Neutrophil (primary cell): Measurements from ENCODE around the gene FRMD5.

Source experiments
- H3K27ac ChIP-seq: fragments of 200-600 bp; sonication (generic); 2 replicates; pipeline ENCODE4 v1.5.1; 2016; ENCODE audit warnings: mild to moderate bottlenecking, moderate library complexity
- H3K27me3 ChIP-seq: fragments of 200-600 bp; sonication (generic); 2 replicates; pipeline ENCODE4 v1.6.0; 2016; ENCODE audit warnings: mild to moderate bottlenecking
- H3K36me3 ChIP-seq: fragments of 200-600 bp; sonication (generic); 2 replicates; pipeline ENCODE4 v1.5.1; 2017
- H3K4me1 ChIP-seq, 2 experiments: fragments of 200-600 bp in 1 of 2; sonication (generic) in 1 of 2; 1 replicate in 1 of 2; 2 replicates in 1 of 2; pipeline versions ENCODE4 v1.5.1 to v1.6.1; 2013 to 2016; ENCODE audit warnings: low read depth in 1 of 2, low read length in 1 of 2, mild to moderate bottlenecking in 1 of 2, moderate library complexity in 1 of 2; ENCODE audit not compliant: control insufficient read depth in 1 of 2, insufficient read depth in 1 of 2
- H3K4me3 ChIP-seq, 2 experiments: fragments of 200-600 bp in 1 of 2; sonication (generic) in 1 of 2; 1 replicate in 1 of 2; 2 replicates in 1 of 2; pipeline ENCODE4 v1.5.1; 2013 to 2016; ENCODE audit warnings: low read depth in 1 of 2, low read length in 1 of 2, mild to moderate bottlenecking in 1 of 2, moderate library complexity in 1 of 2
- H3K9me3 ChIP-seq: fragments of 200-600 bp; sonication (generic); 2 replicates; pipeline ENCODE4 v1.5.1; 2016
- TF ChIP-seq, protein P1 (sequence below): fragments of 200-600 bp; sonication (generic); IDR thresholded peaks from 2 replicates; pipeline ENCODE4 v1.5.1; 2016; ENCODE audit warnings: antibody characterized with exemption

The FRMD5 gene

DNA sequence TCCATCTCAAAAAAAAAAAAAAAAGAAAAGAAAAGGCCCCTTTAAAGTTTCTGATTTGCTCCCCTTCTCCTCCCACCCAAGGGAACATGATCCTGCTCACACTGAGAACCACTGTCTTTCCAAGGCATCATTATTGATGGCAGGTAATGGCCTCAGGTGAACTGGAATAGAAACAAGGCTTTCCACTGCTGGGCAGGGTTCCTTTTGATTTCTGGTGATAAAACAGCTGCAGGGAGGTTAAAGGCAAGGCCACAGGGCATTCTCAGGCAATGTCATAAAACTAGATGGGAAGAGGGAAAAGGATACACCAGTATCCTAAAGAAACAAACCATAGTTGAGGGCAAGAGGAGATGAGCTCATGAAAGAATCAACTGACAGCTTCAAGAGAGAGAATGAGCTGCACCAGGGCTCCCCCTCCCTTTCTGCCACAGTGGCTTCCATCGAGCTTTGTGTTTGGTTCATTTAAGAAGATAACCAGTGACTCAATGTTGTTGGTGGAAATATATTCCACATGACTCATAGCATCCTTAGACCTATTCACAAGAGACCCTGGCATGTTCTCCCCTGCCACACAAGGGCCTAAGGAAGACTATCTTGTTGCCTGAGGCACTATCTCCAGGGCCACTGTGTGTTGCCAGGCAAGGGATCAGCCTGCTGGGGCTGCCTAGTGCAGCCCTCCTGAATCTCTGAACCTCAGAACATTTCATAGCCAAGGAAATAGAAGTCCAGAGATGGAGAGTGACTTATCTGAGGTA is 281.9 kb downstream of the FRMD5 start:
- TF ChIP-seq, protein P1, sequence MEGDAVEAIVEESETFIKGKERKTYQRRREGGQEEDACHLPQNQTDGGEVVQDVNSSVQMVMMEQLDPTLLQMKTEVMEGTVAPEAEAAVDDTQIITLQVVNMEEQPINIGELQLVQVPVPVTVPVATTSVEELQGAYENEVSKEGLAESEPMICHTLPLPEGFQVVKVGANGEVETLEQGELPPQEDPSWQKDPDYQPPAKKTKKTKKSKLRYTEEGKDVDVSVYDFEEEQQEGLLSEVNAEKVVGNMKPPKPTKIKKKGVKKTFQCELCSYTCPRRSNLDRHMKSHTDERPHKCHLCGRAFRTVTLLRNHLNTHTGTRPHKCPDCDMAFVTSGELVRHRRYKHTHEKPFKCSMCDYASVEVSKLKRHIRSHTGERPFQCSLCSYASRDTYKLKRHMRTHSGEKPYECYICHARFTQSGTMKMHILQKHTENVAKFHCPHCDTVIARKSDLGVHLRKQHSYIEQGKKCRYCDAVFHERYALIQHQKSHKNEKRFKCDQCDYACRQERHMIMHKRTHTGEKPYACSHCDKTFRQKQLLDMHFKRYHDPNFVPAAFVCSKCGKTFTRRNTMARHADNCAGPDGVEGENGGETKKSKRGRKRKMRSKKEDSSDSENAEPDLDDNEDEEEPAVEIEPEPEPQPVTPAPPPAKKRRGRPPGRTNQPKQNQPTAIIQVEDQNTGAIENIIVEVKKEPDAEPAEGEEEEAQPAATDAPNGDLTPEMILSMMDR: no peak
- H3K9me3 ChIP-seq: no peaks in the 10 kb centered on the region
- no peak overlapping the region for H3K4me3 ChIP-seq
- H3K27me3 ChIP-seq: peaks cover 4% of the 10 kb centered on the region
- no peaks in the 10 kb centered on the region for H3K36me3 ChIP-seq
- H3K27ac ChIP-seq: no peak overlapping the region
- no peaks in the 10 kb centered on the region for H3K4me1 ChIP-seq

DNA sequence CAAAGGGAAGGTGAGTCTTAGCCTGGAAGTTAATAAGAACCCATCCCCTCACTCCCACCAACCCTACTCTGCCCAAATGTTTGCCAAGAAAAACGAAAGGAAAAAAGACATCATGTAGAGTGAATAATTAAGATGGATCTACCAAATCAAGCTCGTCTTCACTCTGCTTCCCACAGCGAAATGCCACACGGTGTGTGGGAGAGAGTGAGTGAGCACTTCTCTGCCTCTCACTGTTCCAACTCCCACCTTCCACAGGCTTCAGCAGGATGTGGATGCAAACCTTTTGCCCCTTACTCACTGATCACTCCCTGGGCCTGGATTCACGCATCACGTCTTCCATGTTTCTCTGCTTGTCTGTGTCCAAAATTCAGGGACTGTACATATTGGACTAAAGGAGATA is 282.9 kb downstream of the FRMD5 start:
- TF ChIP-seq, protein P1: no peak
- Histone ChIP-seq H3K4me1 (no peaks in the 10 kb centered on the region), H3K9me3 (no peaks in the 10 kb centered on the region), H3K4me3 (no peak overlapping the region), H3K27me3 (no peaks in the 10 kb centered on the region), H3K27ac (no peak overlapping the region), H3K36me3 (no peaks in the 10 kb centered on the region)

DNA sequence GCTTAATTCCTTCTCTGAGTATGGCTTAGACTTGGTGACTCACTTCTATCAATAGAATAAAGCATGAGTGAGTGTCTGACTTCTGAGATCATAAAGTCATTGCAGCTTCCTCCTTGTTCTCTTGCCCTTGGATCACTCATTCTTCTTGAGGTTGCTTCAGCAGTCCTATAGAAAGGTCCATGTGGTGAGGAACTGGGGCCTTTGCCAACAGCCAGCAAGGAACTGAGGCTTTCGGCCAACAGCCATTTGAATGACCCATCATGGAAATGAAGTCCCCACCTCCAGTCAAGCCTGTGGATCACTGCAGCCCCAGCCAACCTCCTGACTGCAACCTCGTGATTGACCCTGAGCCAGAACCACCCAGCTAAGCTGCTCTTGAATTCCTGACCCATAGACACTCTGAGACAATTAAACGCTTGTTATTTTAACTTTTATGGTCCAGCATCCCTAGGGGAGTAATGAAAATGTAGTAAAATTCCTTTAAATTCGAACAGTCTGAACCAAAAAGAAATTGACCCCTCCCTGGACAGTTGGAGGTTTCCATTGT is 283.8 kb downstream of the FRMD5 start:
- TF ChIP-seq, protein P1: no peak
- Histone ChIP-seq H3K9me3 (no peaks in the 10 kb centered on the region), H3K4me1 (no peaks in the 10 kb centered on the region), H3K27ac (no peak overlapping the region), H3K27me3 (no peaks in the 10 kb centered on the region), H3K36me3 (no peaks in the 10 kb centered on the region), H3K4me3 (no peak overlapping the region)

DNA sequence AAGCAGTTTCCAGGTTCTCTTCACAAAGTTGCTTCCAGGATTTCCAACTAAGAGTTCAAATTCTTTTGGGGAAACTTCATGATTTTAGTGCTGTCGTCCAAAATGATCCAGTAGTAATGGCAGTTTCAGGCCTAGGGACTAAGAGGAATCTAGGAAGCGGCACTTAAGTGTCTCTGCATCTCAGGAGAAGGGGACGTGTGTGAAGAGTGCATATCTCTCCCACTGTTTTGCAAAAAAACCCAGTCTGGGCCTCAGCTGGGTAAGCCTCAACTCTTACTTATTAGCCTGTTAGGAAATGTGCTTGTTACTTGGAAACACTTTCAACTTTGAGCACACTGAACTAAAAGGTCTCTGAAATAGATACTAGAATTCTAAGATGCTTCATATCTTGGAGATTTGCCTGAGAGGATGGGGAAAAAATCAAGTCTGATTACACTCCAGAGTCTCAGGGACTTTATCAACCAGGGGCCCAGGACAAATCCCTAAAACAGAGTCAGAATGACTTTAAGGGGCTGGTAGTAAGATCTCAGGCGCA is 286.5 kb downstream of the FRMD5 start:
- Histone ChIP-seq H3K9me3 (no peaks in the 10 kb centered on the region), H3K36me3 (no peaks in the 10 kb centered on the region), H3K4me1 (no peaks in the 10 kb centered on the region), H3K27ac (no peak overlapping the region), H3K4me3 (no peak overlapping the region), H3K27me3 (no peaks in the 10 kb centered on the region)
- TF ChIP-seq, protein P1: no peak

DNA sequence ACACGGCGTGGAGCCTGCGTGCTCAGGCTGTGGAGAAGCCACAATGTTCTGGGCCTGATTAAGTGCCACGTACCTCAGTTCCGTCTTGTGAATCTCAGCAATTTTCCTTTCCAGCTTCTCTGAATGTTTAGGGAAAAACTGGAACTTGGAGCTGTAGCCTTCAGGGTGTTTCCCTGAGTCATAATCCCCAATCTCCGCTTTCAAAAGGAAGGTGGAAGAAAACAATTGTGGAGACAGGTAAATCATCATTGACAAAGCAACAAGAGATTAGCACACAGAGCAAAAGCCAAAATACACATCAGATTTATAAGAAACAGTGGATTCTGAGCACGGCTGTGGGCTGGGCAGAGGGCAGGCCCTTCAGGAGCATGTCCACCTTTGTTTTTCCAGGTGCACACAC is 289.3 kb downstream of the FRMD5 start:
- no peak overlapping the region for H3K4me3 ChIP-seq
- TF ChIP-seq, protein P1: no peak
- no peaks in the 10 kb centered on the region for H3K27me3 ChIP-seq
- H3K36me3 ChIP-seq: no peaks in the 10 kb centered on the region
- H3K9me3 ChIP-seq: no peaks in the 10 kb centered on the region
- H3K27ac ChIP-seq: no peak overlapping the region
- no peaks in the 10 kb centered on the region for H3K4me1 ChIP-seq
